Thyroid gland (tissue), 4 donors: ENCODE data around the gene ZNF813. TPM values are rescaled to one million over a fixed set of nuclear protein-coding genes. Genes with fewer than 3 reads are reported as not detected.
"Not testable (repeated sequence)": the region's sequence is repeated elsewhere in the genome, so short reads cannot be mapped to it uniquely, and the experiment has no call there.

Source experiments
- DNase-seq, 2 donors: peaks; one replicate each; pipeline ENCODE4 v3.0.0-alpha.2; 2019
- H3K27ac ChIP-seq, 3 donors: fragments of 200-600 bp; sonication (generic); 1 replicate in 2 of 3; 2 replicates in 1 of 3; pipeline ENCODE4 v1.5.1; 2016 to 2019; ENCODE audit warnings: mild to moderate bottlenecking in 1 of 3, moderate library complexity in 1 of 3
- H3K27me3 ChIP-seq: fragments of 200-600 bp; sonication (generic); one replicate; pipeline ENCODE4 v1.5.1; 2019
- H3K36me3 ChIP-seq, 2 donors: fragments of 200-600 bp; sonication (generic); one replicate each; pipeline ENCODE4 v1.5.1; 2016 to 2019
- H3K4me1 ChIP-seq, 2 donors: fragments of 200-600 bp; sonication (generic); one replicate each; pipeline ENCODE4 v1.5.1; 2017 to 2019
- H3K4me3 ChIP-seq, 3 donors: fragments of 200-600 bp; sonication (generic); replicated peaks in 1 of 3; 1 replicate in 2 of 3; 2 replicates in 1 of 3; pipeline ENCODE4 v1.5.1; 2016; ENCODE audit warnings: mild to moderate bottlenecking in 1 of 3
- H3K9me3 ChIP-seq: fragments of 200-600 bp; sonication (generic); one replicate; pipeline ENCODE4 v1.5.1; 2017
- CTCF ChIP-seq, 6 experiments: fragments of 200-600 bp in 3 of 6; fragments of 450-650 bp in 3 of 6; sonication (generic) in 3 of 6; IDR thresholded peaks; one replicate each; pipeline ENCODE4 v1.5.1; 2016 to 2019; ENCODE audit warnings: antibody characterized with exemption in 6 of 6, mild to moderate bottlenecking in 2 of 6, inconsistent platforms in 1 of 6, moderate library complexity in 1 of 6
- POLR2A ChIP-seq, 2 donors: fragments of 450-650 bp; IDR thresholded peaks; one replicate each; pipeline ENCODE4 v1.6.1; 2017; ENCODE audit warnings: antibody characterized with exemption in 2 of 2, mild to moderate bottlenecking in 2 of 2, moderate library complexity in 1 of 2
- whole genome bisulfite sequencing, 2 donors: methylation state at CpG; one replicate each; pipeline ENCODE4 v1.1.5; 2017; 5-methylcytosine and 5-hydroxymethylcytosine counted together
- intact Hi-C: fragments of 100-400 bp; cut with DNase I; formaldehyde crosslinking; loops from one replicate; pipeline ENCODE4 v1.15.1; 2023
- total RNA-seq, 4 donors: library from RNA; depleted of rRNA; stranded (reverse); fragments of >200 nt; gene quantifications; one replicate each; pipeline ENCODE4 v1.2.3, GENCODE V29; 2016

Gene ZNF813
- total RNA-seq, 4 donors from 2014 or later, result 4.3 to 7.5 (median 5.4) TPM

GRCh38 chr19:53431399-53432087 is 36.0 kb upstream of the ZNF813 start, which contains the start of gene ZNF761:
ZNF761 (plus strand) TSS chr19:53431984; CDS start chr19:53447269, 15,285 bp downstream.
- Histone ChIP-seq H3K27me3 (no peaks in the 10 kb centered on the region), H3K27ac (peak within 1 kb of the TSS; percentile 39 to 95 (median 69)), H3K4me1 (peaks cover 5 to 8% of the 10 kb centered on the region in 2 donors), H3K36me3 (no peaks in the 10 kb centered on the region), H3K9me3 (no peaks in the 10 kb centered on the region), H3K4me3 (peak within 1 kb of the TSS; percentile 20 to 66 (median 52))
- 1% methylated on average over 28 to 32 of the region's 46 CpGs for WGBS, 2 donors
- DNase-seq, result peak; percentile 98
- TF ChIP-seq POLR2A (IDR thresholded peaks at IDR 0.05) (peak in 1 of 2 donors; percentile 80), CTCF (IDR thresholded peaks at IDR 0.05) (peak in 3 of 6 experiments; percentile 20 to 43 (median 25))
- intact Hi-C loops, result loop anchor here (5.0 to 10.0 kb wide), 2 partner anchors 39 to 83 kb away; no protein-coding TSS in a partner anchor

GRCh38 chr19:53432088-53432661 is 35.4 kb upstream of the ZNF813 start:
- Histone ChIP-seq H3K4me3 (peak overlapping the region; percentile 20 to 66 (median 52)), H3K27ac (peak overlapping the region in 1 of 3 donors; percentile 69), H3K27me3 (no peaks in the 10 kb centered on the region), H3K36me3 (no peaks in the 10 kb centered on the region), H3K4me1 (peaks cover 5 to 8% of the 10 kb centered on the region in 2 donors), H3K9me3 (no peaks in the 10 kb centered on the region)
- TF ChIP-seq POLR2A (IDR thresholded peaks at IDR 0.05), result no peak
- no peak for TF ChIP-seq CTCF (IDR thresholded peaks at IDR 0.05)
- 1 to 2% methylated on average over 27 to 30 of the region's 30 CpGs for WGBS, 2 donors
- intact Hi-C loops, result loop anchor here (5.0 to 10.0 kb wide), 2 partner anchors 40 to 83 kb away; no protein-coding TSS in a partner anchor
- peak; percentile 11 to 21 for DNase-seq

- H3K4me3 ChIP-seq, H3K36me3 ChIP-seq, H3K27ac ChIP-seq, DNase-seq, H3K4me1 ChIP-seq, H3K27me3 ChIP-seq, intact Hi-C loops, H3K9me3 ChIP-seq: not testable (repeated sequence)
- WGBS, 2 donors, result 100% methylated on average over 2 of the region's 2 CpGs
Observed at GRCh38 chr19:53443809-53444208, 23.7 kb upstream of the ZNF813 start.

GRCh38 chr19:53447196-53447595 is 20.3 kb upstream of the ZNF813 start:
- DNase-seq, H3K4me1 ChIP-seq: not testable (repeated sequence)

GRCh38 chr19:53455828-53456227 is 11.7 kb upstream of the ZNF813 start:
- intact Hi-C loops, result no loop called here
- H3K9me3 ChIP-seq, result no peaks in the 10 kb centered on the region
- WGBS, 2 donors, result 88 to 94% methylated on average over 9 of the region's 9 CpGs
- H3K4me1 ChIP-seq, result no peaks in the 10 kb centered on the region
- H3K27me3 ChIP-seq, result no peaks in the 10 kb centered on the region
- TF ChIP-seq POLR2A (IDR thresholded peaks at IDR 0.05) (no peak), CTCF (IDR thresholded peaks at IDR 0.05) (no peak)
- H3K27ac ChIP-seq, result no peak overlapping the region
- no peak for DNase-seq
- peaks cover 30 to 39% of the 10 kb centered on the region in 2 donors for H3K36me3 ChIP-seq
- H3K4me3 ChIP-seq, result no peak overlapping the region

More at GRCh38 chr19:53447196-53447595, 20.3 kb upstream of the ZNF813 start:
- H3K27me3 ChIP-seq, H3K4me3 ChIP-seq, H3K27ac ChIP-seq, H3K9me3 ChIP-seq, intact Hi-C loops: not testable (repeated sequence)
- peaks cover 16 to 24% of the 10 kb centered on the region in 2 donors for H3K36me3 ChIP-seq
- 94 to 96% methylated on average over 5 of the region's 5 CpGs for WGBS, 2 donors

- H3K4me1 ChIP-seq, H3K27ac ChIP-seq, H3K27me3 ChIP-seq, DNase-seq, intact Hi-C loops, H3K9me3 ChIP-seq, H3K4me3 ChIP-seq, H3K36me3 ChIP-seq: not testable (repeated sequence)
- WGBS, 2 donors, result 45 to 61% methylated on average over 11 of the region's 11 CpGs
Observed at GRCh38 chr19:53460131-53460721, 7.3 kb upstream of the ZNF813 start.
